GM12873 (cell line): ENCODE results near the gene NINL.

Source experiments
- TF ChIP-seq, protein P1 (sequence below): IDR thresholded peaks from 2 replicates; pipeline ENCODE4 v1.5.1; 2012; ENCODE audit warnings: low read depth, mild to moderate bottlenecking, moderate library complexity, low read length, control low read depth; ENCODE audit not compliant: insufficient read depth; ENCODE audit errors: missing control alignments

The NINL gene

DNA sequence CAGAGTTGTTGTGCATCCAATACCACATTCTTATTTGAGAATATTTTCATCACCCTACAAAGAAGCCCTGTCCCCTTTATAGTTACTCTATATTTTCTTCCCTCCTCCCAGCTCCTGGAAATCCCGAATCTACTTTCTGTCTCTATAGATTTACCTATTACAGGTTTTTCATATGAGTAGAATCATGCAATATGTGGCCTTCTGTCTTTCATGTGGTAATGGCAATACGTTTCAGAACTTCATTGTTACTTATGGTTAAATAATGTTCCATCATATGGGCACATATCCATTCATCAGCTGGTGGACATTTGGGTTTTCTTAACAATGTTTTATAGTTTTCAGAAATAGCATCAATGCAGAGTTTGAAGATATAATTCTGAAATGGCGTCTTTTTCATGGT is 160.8 kb downstream of the NINL start:
- TF ChIP-seq, protein P1, sequence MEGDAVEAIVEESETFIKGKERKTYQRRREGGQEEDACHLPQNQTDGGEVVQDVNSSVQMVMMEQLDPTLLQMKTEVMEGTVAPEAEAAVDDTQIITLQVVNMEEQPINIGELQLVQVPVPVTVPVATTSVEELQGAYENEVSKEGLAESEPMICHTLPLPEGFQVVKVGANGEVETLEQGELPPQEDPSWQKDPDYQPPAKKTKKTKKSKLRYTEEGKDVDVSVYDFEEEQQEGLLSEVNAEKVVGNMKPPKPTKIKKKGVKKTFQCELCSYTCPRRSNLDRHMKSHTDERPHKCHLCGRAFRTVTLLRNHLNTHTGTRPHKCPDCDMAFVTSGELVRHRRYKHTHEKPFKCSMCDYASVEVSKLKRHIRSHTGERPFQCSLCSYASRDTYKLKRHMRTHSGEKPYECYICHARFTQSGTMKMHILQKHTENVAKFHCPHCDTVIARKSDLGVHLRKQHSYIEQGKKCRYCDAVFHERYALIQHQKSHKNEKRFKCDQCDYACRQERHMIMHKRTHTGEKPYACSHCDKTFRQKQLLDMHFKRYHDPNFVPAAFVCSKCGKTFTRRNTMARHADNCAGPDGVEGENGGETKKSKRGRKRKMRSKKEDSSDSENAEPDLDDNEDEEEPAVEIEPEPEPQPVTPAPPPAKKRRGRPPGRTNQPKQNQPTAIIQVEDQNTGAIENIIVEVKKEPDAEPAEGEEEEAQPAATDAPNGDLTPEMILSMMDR = no peak

DNA sequence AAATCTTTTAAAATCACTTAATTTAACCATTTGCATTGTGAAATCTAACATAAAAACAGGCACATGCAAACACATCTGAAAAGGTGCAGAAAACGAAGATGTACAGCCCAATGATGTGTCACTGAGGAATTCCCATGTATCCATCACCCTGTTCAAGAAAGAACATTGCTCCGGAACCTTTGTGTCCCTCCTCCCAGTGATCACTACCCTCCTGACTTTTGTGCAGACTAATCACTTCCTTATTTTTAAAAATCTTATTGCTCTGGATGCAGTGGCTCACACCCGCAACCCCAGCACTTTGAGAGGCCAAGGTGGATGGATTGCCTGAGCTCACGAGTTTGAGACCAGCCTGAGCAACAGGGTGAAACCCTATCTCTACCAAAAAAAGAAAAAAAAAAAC is 163.3 kb downstream of the NINL start:
- TF ChIP-seq, protein P1 = no peak

DNA sequence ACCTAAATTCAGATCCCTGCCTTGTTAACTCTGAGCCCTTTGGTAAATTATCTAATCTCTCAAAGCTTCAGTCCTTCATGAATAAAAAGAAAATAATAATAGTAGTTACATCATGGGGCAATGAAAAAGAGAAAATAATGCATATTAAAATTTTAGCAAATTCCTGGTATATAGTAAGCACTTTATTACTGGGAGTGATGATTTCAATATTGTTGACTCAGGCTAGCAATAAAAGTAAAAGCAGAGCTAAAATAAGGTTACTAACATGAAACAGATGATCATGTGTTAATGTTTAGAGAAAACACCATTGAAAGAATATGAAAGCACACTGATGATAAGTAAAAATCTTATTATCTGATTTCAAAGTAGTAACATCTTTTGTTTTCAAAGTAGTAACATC is 164.2 kb downstream of the NINL start:
- TF ChIP-seq, protein P1 = no peak

DNA sequence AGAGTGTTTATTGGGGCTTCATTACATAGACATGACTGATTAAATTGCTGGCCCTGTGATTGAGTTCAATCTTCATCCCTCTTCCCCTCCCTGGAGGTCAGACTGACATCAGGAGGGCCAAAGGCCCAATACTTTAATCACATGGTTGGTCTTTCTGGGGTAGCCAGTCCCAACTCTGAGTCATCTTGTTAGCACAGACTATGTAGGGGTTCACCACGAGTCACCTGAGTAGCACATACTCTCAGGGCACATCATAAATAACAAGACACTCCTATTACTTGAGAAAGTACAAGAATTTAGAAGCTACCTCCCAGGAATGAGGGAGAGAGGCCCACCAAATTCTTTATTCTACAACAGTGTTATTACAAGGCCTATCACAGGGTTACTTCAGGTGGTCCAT is 166.6 kb downstream of the NINL start:
- TF ChIP-seq, protein P1 = no peak

DNA sequence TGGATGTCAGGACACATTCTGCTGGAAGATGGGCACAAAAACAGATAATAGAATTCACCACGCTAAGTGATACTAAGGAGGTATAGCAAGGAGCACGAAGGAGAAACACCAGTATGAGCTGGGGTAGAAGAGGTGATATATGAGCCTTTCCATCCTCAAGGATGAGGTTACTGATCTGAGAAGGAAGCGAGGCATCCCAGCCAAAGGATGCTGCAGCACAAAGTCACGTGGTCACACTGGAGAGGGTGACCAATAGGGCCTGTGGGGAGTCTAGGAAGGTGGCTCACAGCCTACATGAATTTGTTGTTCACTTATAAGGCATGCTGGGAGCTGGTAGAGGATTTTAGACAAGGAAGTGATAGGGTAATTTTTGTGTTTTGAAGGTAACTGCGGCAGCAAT is 176.4 kb downstream of the NINL start:
- TF ChIP-seq, protein P1 = no peak

DNA sequence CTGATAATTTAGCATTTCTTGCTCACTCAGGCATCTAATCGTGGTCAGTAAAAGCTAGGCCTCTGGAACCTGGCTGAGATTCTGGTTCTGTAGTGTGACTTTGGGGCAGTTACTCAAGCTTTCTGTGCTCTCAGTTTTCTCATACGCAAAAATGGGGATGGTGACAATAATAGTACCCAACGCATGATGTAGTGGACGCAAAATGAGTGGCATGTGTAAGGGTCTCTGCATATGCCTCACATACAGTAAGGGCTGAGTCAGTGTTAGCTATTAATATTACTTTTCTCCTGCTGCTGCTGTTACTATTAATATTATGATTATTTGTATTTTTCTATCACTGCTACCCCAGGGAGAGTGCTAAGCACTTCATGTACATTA is 177.2 kb downstream of the NINL start:
- TF ChIP-seq, protein P1 = no peak

DNA sequence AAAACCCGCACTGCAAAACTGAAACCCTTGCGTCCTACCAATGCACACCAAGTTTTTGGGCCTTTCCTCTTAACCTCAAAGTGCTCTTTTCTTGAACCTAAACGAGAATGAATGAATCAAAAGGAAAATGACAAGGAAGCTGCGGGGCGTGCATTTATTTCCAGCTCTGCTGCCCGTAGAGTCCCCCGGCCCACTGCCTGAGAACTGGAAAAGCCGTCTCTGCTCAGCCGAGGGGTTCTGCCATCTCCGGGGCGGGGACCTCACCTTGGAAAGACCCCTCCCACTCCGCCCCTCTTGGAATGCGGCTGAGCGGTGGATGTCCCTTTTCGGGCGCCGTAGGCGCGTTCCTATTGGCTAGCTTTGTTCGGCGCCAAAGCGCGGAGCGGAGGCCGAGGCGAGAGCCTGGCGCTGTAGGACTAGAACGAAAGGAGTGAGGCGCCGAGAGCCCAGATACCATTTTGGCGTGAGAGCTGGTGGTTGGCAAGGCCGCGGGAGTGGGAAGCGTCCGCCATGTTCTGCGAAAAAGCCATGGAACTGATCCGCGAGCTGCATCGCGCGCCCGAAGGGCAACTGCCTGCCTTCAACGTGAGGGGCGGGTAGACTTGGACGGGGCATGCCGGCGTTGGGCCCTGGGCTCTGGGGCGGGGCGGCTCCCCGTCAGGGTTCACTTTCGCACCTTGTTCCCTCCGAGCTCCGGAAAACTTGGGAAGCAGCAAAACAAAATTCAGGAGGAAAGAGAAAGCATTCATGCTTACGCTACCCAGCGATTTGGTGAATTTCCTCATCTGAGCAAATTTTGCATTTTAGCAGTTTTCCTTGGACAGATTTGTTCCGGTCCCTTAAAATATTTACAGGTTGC is 177.8 kb downstream of the NINL start, which contains the start of gene GINS1:
TSS of gene GINS1 (plus strand) at position 363 of the 859 bp plus-strand sequence. CDS start at position 511, 148 bp downstream.
- TF ChIP-seq, protein P1 = no peak
